ENCODE data around the gene TPGS2.

Gene TPGS2

GRCh38 chr18:36813101-36813775 lies 15.6 kb downstream of the TPGS2 start:
- Histone ChIP-seq H3F3A (ENCODE audit: low read depth) (no peaks in the 10 kb centered on the region), H3K79me2 (ENCODE audit: insufficient read depth, low read length) (no peaks in the 10 kb centered on the region; the same call in 1 of the 2 replicates), H4K20me1 (ENCODE audit: insufficient read depth, low read length, poor library complexity, severe bottlenecking) (peaks cover 9% of the 10 kb centered on the region), H3K4me2 (ENCODE audit: low read depth, low read length, poor library complexity, severe bottlenecking) (no peak overlapping the region), H3K4me1 (ENCODE audit: insufficient read depth, low read length, poor library complexity, severe bottlenecking) (no peaks in the 10 kb centered on the region), H2AFZ (ENCODE audit: low read length) (no peak overlapping the region), H3K9me2 (replicated peaks; ENCODE audit: low read depth, low read length) (no peaks in the 10 kb centered on the region), H3K9me3 (ENCODE audit: insufficient read depth, low read depth, low read length) (no peaks in the 10 kb centered on the region), H3K27me3 (ENCODE audit: insufficient read depth, low read length, poor library complexity, severe bottlenecking) (no peaks in the 10 kb centered on the region), H3K4me3 (ENCODE audit: low read length, poor library complexity, severe bottlenecking) (no peak overlapping the region), H3K36me3 (ENCODE audit: insufficient read depth, low read length) (peaks cover 79% of the 10 kb centered on the region; the same call in 1 of the 2 replicates), H3K9ac (ENCODE audit: low read depth, low read length, poor library complexity, severe bottlenecking) (no peak overlapping the region)
- no peak for TF ChIP-seq CTCF (conservative IDR thresholded peaks at IDR 0.05; ENCODE audit: low read length)
- no peak for TF ChIP-seq EZH2phosphoT487 (IDR thresholded peaks at IDR 0.05; ENCODE audit: borderline replicate concordance)

- peaks cover 5% of the 10 kb centered on the region; the same call in 1 of the 2 replicates for H3K79me2 ChIP-seq (ENCODE audit: insufficient read depth, low read length)
- no peak overlapping the region for H3K4me3 ChIP-seq (ENCODE audit: low read length, poor library complexity, severe bottlenecking)
- H3K4me1 ChIP-seq (ENCODE audit: insufficient read depth, low read length, poor library complexity, severe bottlenecking), result no peaks in the 10 kb centered on the region
- no peak overlapping the region for H3K9ac ChIP-seq (ENCODE audit: low read depth, low read length, poor library complexity, severe bottlenecking)
- H3F3A ChIP-seq (ENCODE audit: low read depth), result no peaks in the 10 kb centered on the region
- TF ChIP-seq EZH2phosphoT487 (IDR thresholded peaks at IDR 0.05; ENCODE audit: borderline replicate concordance), result no peak
- no peak for TF ChIP-seq CTCF (conservative IDR thresholded peaks at IDR 0.05; ENCODE audit: low read length)
- H3K9me3 ChIP-seq (ENCODE audit: insufficient read depth, low read depth, low read length), result no peaks in the 10 kb centered on the region
- H2AFZ ChIP-seq (ENCODE audit: low read length), result no peak overlapping the region
- H3K4me2 ChIP-seq (ENCODE audit: low read depth, low read length, poor library complexity, severe bottlenecking), result no peak overlapping the region
- peaks cover 9% of the 10 kb centered on the region for H4K20me1 ChIP-seq (ENCODE audit: insufficient read depth, low read length, poor library complexity, severe bottlenecking)
- H3K27me3 ChIP-seq (ENCODE audit: insufficient read depth, low read length, poor library complexity, severe bottlenecking), result no peaks in the 10 kb centered on the region
- H3K9me2 ChIP-seq (replicated peaks; ENCODE audit: low read depth, low read length), result no peaks in the 10 kb centered on the region
- peaks cover 78% of the 10 kb centered on the region; the same call in 1 of the 2 replicates for H3K36me3 ChIP-seq (ENCODE audit: insufficient read depth, low read length)
Measured at GRCh38 chr18:36812678-36813077, 16.1 kb downstream of the TPGS2 start.

GRCh38 chr18:36811955-36812354 lies 16.8 kb downstream of the TPGS2 start:
- Histone ChIP-seq H3F3A (ENCODE audit: low read depth) (no peaks in the 10 kb centered on the region), H4K20me1 (ENCODE audit: insufficient read depth, low read length, poor library complexity, severe bottlenecking) (peaks cover 9% of the 10 kb centered on the region), H3K4me1 (ENCODE audit: insufficient read depth, low read length, poor library complexity, severe bottlenecking) (no peaks in the 10 kb centered on the region), H3K9ac (ENCODE audit: low read depth, low read length, poor library complexity, severe bottlenecking) (no peak overlapping the region), H3K36me3 (ENCODE audit: insufficient read depth, low read length) (peaks cover 79% of the 10 kb centered on the region; the same call in 1 of the 2 replicates), H3K9me3 (ENCODE audit: insufficient read depth, low read depth, low read length) (no peaks in the 10 kb centered on the region), H3K4me3 (ENCODE audit: low read length, poor library complexity, severe bottlenecking) (no peak overlapping the region), H3K9me2 (replicated peaks; ENCODE audit: low read depth, low read length) (no peaks in the 10 kb centered on the region), H2AFZ (ENCODE audit: low read length) (no peak overlapping the region), H3K4me2 (ENCODE audit: low read depth, low read length, poor library complexity, severe bottlenecking) (no peak overlapping the region), H3K27me3 (ENCODE audit: insufficient read depth, low read length, poor library complexity, severe bottlenecking) (no peaks in the 10 kb centered on the region), H3K79me2 (ENCODE audit: insufficient read depth, low read length) (peaks cover 5% of the 10 kb centered on the region; the same call in 1 of the 2 replicates)
- TF ChIP-seq CTCF (conservative IDR thresholded peaks at IDR 0.05; ENCODE audit: low read length), result no peak
- no peak for TF ChIP-seq EZH2phosphoT487 (IDR thresholded peaks at IDR 0.05; ENCODE audit: borderline replicate concordance)
